GM19328 (cell line): ENCODE results near the gene STK17A.
"Not testable (repeated sequence)": the region's sequence is repeated elsewhere in the genome, so short reads cannot be mapped to it uniquely, and the experiment has no call there.

Experiments
- ATAC-seq: cut with Tn5 transposase; IDR thresholded peaks from one replicate; pipeline ENCODE4 v1.9.1; 2021; ENCODE audit warnings: mild to moderate bottlenecking, moderate library complexity; ENCODE audit not compliant: unreplicated experiment

STK17A gene

DNA sequence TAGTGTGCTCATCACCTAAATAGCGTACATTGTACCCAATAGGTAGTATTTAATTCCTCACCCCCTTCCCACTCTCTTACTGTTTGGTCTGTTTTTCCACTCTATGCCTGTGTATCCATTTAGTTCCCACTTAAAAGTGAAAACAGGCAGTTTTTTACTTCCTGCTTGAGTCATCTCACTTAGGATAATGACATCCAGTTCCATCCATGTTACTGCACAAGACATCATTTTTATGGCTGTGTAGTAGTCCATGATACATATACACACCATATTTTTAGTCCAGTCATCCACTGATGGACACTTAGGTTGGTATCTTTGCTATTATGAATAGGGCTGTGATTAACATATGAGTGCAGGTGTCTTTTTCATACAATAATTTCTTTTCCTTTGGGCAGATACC lies 10.1 kb downstream of the STK17A start:
- no peak for ATAC-seq

GRCh38 chr7:43594020-43594419 lies 11.1 kb downstream of the STK17A start:
- ATAC-seq, result no peak

GRCh38 chr7:43596426-43596825 lies 13.5 kb downstream of the STK17A start:
- not testable (repeated sequence) for ATAC-seq

- no peak for ATAC-seq
These were observed 17.1 kb downstream of the STK17A start for GRCh38 chr7:43600056-43600455.

GRCh38 chr7:43602256-43602655 lies 19.3 kb downstream of the STK17A start:
- no peak for ATAC-seq

- no peak for ATAC-seq
These were observed 21.3 kb downstream of the STK17A start for GRCh38 chr7:43604251-43604650.

GRCh38 chr7:43609097-43609496 lies 26.2 kb downstream of the STK17A start:
- ATAC-seq, result no peak

GRCh38 chr7:43612128-43612527 lies 29.2 kb downstream of the STK17A start:
- no peak for ATAC-seq

DNA sequence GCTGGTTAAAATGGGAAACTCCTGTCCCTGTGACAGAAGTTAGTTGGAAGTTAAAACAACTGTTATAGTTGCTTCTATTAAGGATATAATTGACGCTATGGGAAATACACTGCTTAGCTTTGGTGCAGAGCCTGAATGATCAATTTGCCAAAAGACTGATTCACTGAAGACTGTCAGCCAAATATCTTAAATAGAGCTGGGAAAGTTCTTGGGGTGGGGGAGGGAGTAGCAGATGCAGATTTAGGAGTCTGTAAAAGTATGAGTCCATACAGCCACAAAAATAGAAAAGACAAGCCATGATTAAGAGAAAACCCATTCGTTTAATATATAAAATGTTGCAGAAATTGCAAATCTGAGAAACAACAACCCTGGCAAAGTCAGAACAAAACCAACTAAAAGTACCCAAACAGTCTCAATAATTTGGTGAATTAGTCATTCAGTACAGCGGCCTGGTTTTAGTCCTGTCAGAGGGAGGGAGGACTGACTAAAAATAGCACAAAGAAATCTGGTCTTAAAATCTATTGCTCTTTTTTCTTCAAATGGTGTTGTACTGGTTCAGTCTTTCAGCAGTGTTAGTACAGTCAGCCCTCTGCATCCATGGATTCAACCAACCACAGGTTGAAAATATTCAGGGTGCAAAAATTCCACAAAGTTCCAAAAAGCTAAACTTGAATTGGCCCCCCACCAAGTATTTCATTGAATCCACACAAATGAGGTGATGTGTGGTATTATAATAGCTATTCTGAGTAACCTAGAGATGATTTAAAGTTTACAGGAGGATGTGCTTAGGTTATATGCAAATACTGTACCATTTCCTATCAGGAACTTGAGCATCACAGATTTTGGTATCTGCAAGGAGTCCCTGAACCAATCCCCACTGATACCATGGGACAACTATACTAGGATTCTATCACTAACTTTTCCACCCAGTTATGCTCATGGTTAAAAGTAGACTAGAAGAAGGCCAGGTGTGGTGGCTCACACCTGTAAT lies 30.0 kb downstream of the STK17A start:
- ATAC-seq, result no peak

DNA sequence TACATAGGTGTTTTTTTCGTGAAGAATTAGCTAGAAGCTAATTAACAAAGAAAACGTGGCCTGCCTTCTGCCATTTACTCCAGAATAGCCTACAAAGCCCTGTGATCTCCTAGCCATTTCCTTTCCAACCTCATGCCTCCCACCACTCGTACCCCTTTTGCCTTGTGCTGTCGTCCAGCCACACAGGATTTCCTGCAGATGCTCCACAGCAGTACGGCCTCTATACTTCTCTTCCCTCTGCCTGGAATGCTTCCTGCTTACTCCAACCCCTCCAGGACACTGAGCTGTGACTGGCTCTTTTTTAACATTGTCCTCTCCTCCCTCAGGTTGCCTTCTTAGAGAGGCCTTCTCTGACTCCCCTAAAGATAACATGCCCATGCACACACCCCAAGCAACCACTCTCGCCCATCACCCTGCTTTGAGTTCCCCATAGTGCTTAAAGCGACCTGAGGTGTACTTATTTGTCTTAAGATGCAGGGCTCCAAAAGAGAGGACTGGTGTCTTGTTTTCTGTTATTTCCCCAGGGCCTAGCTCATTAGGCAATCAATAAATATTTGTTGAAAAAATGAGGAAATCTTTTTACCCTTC lies 32.7 kb downstream of the STK17A start:
- ATAC-seq, result no peak

GRCh38 chr7:43616977-43617376 lies 34.1 kb downstream of the STK17A start:
- no peak for ATAC-seq

GRCh38 chr7:43618073-43618472 lies 35.2 kb downstream of the STK17A start:
- ATAC-seq, result no peak

DNA sequence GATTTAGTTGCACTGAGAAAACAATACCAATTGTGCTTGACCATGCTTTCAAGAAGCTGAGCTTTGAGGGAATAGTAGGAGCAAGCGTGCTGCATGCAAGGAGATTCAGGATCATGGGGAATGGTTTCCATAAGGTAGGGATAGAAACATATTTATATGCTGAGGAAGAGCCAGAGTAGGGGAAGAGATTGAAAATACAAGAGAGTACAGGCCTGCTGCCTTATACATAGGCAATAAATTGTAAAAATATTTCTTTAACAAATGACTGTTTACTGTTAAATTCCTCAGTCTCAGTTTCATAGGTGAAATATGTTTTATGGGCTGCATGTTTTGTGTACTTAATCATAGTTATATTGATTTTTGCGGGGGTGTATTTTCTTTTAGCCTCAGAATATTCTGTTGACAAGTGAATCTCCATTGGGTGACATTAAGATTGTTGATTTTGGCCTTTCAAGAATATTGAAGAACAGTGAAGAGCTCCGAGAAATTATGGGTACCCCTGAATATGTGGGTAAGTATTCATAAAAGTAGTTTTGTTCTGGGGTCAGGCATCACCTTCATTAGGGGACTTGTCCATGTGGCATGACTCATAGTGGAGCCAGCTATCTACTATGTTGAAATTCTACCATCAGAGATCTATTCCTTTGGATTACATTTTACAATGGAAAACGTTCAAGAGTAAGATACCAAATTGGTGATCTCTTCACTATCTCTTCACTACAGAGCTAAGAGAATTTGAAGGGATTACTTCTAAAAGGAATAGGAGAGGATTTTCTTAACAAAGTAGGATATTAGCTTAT lies 36.5 kb downstream of the STK17A start:
- ATAC-seq, result no peak

DNA sequence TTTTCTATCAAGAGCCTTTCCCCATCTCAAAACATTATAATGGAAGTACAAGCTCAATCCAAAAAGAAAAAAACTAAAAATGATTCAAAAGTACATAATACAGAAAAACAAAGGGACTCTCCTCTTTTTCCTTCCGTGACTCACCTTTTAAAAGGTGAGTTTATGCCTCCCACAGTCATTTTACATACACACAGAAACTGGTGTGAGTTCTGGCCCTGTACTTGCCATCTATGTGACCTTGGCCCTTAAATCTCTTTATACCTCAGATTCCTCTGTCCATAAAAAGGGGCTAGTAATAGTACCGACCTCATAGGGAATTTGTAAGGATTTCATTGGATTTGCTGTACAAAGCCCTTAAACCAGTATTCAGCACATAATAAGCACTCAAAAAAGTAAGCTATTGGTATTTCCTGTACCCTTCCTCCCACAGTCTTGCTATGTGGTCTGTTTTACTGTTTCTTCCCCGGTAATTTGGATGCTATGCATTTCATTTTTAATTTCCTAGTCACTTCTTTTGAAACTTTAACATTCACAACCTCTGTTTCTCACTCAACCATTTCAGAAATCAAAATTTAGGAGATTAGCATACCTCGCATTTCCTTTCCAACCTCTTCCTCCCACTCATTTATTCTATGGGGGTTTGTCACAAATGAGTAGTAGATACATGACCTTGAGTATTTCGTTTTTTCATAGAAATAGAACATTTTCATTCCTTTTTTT lies 39.0 kb downstream of the STK17A start:
- no peak for ATAC-seq

DNA sequence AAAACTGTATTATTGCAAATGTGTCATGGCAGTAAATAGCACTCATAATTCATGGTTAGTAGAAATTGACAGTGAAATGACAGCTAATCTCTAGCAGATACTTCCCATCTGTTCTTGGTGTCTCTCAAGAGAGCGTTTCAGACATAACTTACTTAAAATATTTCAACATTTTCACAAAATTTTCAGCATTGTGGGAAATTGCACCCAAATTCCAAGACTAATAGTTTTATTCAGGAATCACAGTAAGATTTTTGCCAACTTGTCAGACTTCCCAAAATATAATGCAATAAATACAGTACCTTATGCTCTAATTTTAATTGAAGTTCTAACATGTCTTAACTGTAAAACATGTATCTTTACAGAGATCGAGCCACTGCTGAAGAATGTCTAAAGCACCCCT lies 41.2 kb downstream of the STK17A start:
- ATAC-seq, result no peak

GRCh38 chr7:43625453-43625852 lies 42.5 kb downstream of the STK17A start:
- ATAC-seq, result no peak

GRCh38 chr7:43625980-43626379 lies 43.1 kb downstream of the STK17A start:
- no peak for ATAC-seq

DNA sequence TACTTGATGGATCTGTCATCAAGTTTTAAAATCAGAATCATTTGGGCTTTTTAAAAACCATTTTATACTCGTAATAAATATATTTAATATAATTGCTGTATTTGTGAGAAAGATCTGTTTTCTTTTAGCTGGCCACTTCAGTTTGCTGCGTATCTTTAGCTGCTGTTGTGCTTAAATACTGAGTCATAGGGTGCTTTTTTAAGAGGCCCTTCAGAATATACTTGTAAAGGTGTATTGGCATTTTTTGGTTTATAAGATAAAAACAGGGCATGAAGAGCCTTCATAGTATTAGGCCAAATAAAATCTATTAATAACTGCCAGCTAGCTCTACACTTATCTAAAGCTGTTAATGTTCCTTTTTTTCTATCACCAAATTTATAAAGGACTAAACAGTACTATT lies 43.8 kb downstream of the STK17A start:
- ATAC-seq, result no peak

DNA sequence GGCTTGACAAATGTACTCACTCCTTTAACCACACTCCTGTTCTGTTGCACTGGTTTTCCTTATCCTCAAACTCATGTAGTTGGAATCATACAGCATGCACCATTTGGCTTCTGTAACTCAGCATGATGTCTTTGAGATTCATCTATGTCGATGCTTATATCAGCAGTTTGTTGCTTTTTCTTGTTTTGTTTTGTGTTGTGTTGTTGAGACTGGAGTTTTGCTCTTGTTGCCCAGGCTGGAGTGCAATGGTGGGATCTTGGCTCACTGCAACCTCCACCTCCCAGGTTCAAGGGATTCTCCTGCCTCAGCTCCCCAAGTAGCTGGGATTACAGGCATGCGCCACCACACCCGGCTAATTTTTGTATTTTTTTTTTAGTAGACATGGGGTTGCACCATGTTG lies 44.9 kb downstream of the STK17A start:
- ATAC-seq, result not testable (repeated sequence)

- ATAC-seq, result no peak
These were observed 45.5 kb downstream of the STK17A start for GRCh38 chr7:43628431-43628830.

DNA sequence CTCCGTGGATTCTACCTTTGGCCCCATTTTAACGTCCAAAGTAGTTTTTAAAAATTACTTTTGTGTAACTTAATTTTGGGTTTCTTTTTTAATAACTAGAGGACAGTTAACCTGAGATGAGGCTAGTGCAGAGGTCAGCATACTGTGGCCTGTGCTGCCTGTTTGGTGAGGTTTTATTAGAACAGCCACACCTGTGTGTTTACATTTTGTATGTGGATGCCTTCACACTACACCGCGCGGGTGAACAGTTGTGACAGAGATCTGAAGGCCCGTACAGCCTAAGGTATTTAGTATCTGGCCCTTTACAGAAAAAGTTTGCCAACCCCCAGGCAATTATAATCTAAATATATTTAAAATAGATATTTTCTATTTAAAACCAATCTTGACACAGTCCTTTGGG lies 46.9 kb downstream of the STK17A start:
- ATAC-seq, result no peak
